ENCODE data around the gene MAN1C1.

DNA sequence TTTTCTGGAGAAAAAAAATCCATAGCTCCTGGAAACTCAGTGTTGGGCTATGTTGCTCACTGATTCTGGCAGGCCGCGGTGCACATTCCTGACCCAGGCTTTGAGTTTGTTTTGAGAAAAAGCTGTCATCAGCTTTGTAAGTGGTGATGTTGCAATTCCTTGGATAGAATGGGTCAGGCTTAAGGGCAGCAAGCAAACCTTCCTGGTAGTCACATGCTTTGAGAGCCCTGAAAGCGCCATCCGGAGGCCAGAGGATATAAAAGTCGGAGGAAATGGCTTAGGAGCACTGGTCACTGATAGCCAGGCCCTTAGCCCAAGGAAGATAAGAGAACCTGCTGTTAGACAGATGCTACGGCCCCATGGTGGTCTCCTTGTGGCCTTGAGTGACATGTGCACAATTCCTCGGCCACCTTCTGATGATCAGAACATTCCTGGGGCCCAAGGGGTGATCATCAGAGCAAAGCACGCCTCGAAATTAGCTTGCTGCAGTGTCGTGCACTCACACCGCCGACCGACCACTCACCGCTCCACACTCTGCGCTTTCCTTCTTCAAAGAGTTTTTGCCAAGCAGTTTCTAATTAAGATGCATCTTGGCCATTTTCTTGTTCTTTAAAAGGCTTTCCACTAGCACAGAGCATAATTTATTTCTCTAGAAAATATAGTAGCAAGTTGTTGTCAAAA, 78.6 kb downstream of the MAN1C1 start:
- TF ChIP-seq, protein P1, sequence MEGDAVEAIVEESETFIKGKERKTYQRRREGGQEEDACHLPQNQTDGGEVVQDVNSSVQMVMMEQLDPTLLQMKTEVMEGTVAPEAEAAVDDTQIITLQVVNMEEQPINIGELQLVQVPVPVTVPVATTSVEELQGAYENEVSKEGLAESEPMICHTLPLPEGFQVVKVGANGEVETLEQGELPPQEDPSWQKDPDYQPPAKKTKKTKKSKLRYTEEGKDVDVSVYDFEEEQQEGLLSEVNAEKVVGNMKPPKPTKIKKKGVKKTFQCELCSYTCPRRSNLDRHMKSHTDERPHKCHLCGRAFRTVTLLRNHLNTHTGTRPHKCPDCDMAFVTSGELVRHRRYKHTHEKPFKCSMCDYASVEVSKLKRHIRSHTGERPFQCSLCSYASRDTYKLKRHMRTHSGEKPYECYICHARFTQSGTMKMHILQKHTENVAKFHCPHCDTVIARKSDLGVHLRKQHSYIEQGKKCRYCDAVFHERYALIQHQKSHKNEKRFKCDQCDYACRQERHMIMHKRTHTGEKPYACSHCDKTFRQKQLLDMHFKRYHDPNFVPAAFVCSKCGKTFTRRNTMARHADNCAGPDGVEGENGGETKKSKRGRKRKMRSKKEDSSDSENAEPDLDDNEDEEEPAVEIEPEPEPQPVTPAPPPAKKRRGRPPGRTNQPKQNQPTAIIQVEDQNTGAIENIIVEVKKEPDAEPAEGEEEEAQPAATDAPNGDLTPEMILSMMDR (conservative IDR thresholded peaks at IDR 0.05): no peak
- no peak for TF ChIP-seq ZFX (IDR thresholded peaks at IDR 0.05)

Measured in C4-2B (cell line).